Activated CD4-positive, alpha-beta T cell treated with anti-CD3 and anti-CD28 coated beads for 36 hours (primary cell): Measurements from ENCODE around the gene MCC. TPM values are rescaled to one million over a fixed set of nuclear protein-coding genes. Genes with fewer than 3 reads are reported as not detected.

ENCODE experiments used
- ATAC-seq: fragments of 200-7000 bp; cut with Tn5 transposase; one replicate; pipeline ENCODE4 v1.10.0; 2021; ENCODE audit warnings: mild to moderate bottlenecking, moderate library complexity
- CTCF ChIA-PET: fragments of 350-600 bp; sonication (Branson Sonifier 250); formaldehyde crosslinking; loops from one replicate; lab custom pipeline; 2021; ENCODE audit warnings: antibody characterized with exemption; lab: Charles Lee
- POLR2A ChIA-PET: fragments of 350-600 bp; sonication (Branson Sonifier 250); formaldehyde crosslinking; loops from one replicate; lab custom pipeline; 2021; ENCODE audit warnings: antibody characterized with exemption, inconsistent platforms; lab: Charles Lee
- DNase-seq: peaks from one replicate; pipeline ENCODE4 v3.0.0-alpha.2; 2020
- H3K27ac Mint-ChIP-seq: one replicate; pipeline ENCODE4 v1.8.0; 2021; ENCODE audit warnings: mixed read lengths
- H3K27me3 Mint-ChIP-seq: one replicate; pipeline ENCODE4 v1.8.0; 2021; ENCODE audit warnings: mixed read lengths
- H3K36me3 Mint-ChIP-seq: one replicate; pipeline ENCODE4 v1.8.0; 2021; ENCODE audit warnings: low read depth, mixed read lengths
- H3K4me1 Mint-ChIP-seq: one replicate; pipeline ENCODE4 v1.8.0; 2021; ENCODE audit warnings: mixed read lengths
- H3K4me3 Mint-ChIP-seq: one replicate; pipeline ENCODE4 v1.8.0; 2021; ENCODE audit warnings: mild to moderate bottlenecking, moderate library complexity, mixed read lengths
- H3K9me3 Mint-ChIP-seq: one replicate; pipeline ENCODE4 v1.8.0; 2021; ENCODE audit warnings: low read depth, mixed read lengths
- intact Hi-C, 2 experiments: fragments of 100-400 bp; cut with DNase I in 1 of 2; cut with micrococcal nuclease in 1 of 2; formaldehyde crosslinking; loops; one replicate each; pipeline versions ENCODE4 v1.14.2 to v1.15.1; 2022 to 2024; cut with DNase I, micrococcal nuclease
- total RNA-seq, 2 experiments: library from RNA; stranded (reverse); gene quantifications; one replicate each; pipeline ENCODE4 v1.2.3, GENCODE V29; 2021

Gene MCC
- total RNA-seq, 2 experiments from 2014 or later: 1.9 to 2.4 TPM

DNA sequence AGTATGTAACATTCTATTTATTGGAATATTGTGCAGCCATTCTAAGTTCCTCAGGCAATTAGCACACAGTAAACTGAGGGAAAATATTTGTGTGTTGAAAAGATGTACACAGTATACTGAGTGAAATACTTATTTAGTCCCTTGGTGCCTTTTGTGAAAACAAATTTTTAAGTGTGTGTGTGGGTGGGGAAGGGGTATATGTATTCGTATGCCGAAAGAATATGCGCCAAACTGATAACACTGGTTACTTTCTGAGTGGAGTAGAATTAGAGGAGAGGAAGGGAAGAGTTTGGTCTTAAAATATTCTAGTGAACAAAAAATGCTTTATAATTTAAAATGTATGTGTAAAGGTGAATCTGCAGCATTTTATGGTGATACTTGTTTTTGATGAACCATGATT, 508.5 kb downstream of the MCC start:
- POLR2A ChIA-PET: interaction anchor here (0.5 to 0.6 kb wide), 2 partner anchors 163 to 290 kb away, joined by 4 to 5 read pairs; no protein-coding TSS in a partner anchor

DNA sequence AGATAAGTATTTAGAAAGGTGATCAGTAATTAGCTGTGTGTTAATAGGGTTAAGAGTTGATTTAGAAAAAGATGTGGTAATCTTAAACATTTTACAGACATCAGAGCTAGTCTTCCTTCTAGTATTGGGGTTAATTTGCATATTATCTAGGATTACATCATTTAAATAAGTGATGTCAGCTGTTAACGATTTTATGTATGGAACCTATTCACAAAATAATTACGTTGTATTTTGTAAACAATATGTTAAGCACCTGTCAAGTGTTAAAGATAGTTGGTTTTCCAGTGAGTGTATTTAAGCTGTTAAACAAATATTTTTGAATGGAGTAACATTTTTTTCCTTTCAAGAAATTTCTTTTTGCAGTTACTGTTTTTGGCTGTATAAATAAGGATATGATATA, 509.4 kb downstream of the MCC start:
- intact Hi-C loops: loop anchor here (5.0 kb wide), 3 partner anchors 272 to 1887 kb away; partner anchors contain the start of gene WDR36 (in 1 of the 2)
- Mint-ChIP-seq H3K27ac (peak overlapping the region; percentile 98), H3K27me3 (no peaks in the 10 kb centered on the region), H3K4me3 (peak overlapping the region; percentile 99), H3K36me3 (peaks cover 23% of the 10 kb centered on the region), H3K4me1 (peaks cover 54% of the 10 kb centered on the region), H3K9me3 (no peaks in the 10 kb centered on the region)
- ATAC-seq (no peak), DNase-seq (no peak)
- CTCF ChIA-PET: interaction anchor here (0.6 to 3.2 kb wide), 9 partner anchors 8 to 298 kb away, joined by 3 to 32 read pairs (median 3); no protein-coding TSS in a partner anchor
- POLR2A ChIA-PET: interaction anchor here (0.6 to 0.7 kb wide), 2 partner anchors 71 to 162 kb away, joined by 3 to 4 read pairs; no protein-coding TSS in a partner anchor

More for the DNA sequence above, 508.5 kb downstream of the MCC start:
- no peak for DNase-seq
- Mint-ChIP-seq H3K36me3 (peaks cover 26% of the 10 kb centered on the region), H3K9me3 (no peaks in the 10 kb centered on the region), H3K4me3 (peak overlapping the region; percentile 68), H3K4me1 (peaks cover 61% of the 10 kb centered on the region), H3K27me3 (no peaks in the 10 kb centered on the region), H3K27ac (peak overlapping the region; percentile 83)
- CTCF ChIA-PET: interaction anchor here (1.0 to 3.2 kb wide), 4 partner anchors 10 to 19 kb away, joined by 3 to 32 read pairs (median 5); no protein-coding TSS in a partner anchor
- intact Hi-C loops: loop anchor here (5.0 kb wide), 3 partner anchors 272 to 1887 kb away; partner anchors contain the start of gene WDR36 (in 1 of the 2)
- no peak for ATAC-seq

DNA sequence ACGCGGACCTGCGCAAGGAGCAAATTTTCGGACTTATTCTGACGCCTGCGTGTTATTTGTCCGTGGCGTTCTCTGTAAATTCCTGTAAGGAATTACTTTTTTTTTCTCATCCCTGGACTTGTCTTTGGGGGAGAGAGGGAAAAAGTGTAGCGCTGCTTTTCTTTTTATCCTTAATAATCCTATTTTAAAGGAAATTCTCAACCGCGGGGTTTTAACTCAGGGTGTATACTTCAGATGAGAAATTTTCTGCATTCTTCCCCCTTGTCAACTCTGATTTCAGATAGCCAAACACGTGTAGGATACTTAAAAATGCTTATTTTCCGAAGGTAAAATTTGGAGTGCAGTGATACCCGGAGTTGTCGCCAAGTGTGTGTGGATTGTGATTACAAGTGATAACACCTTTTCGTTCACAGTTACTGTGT, 510.8 kb downstream of the MCC start:
- Mint-ChIP-seq H3K36me3 (peaks cover 18% of the 10 kb centered on the region), H3K27me3 (no peaks in the 10 kb centered on the region), H3K4me1 (peaks cover 44% of the 10 kb centered on the region), H3K27ac (peak overlapping the region; percentile 98), H3K9me3 (no peaks in the 10 kb centered on the region), H3K4me3 (peak overlapping the region; percentile 99)
- POLR2A ChIA-PET: no interaction called here
- DNase-seq: no peak
- CTCF ChIA-PET: no interaction called here
- intact Hi-C loops: loop anchor here (1.0 to 5.0 kb wide), 6 partner anchors 55 to 1885 kb away; partner anchors contain the start of genes REEP5 (in 1 of the 2), SRP19 (in 1 of the 2), WDR36 (in 1 of the 2) and YTHDC2 (in 1 of the 2)
- no peak for ATAC-seq

DNA sequence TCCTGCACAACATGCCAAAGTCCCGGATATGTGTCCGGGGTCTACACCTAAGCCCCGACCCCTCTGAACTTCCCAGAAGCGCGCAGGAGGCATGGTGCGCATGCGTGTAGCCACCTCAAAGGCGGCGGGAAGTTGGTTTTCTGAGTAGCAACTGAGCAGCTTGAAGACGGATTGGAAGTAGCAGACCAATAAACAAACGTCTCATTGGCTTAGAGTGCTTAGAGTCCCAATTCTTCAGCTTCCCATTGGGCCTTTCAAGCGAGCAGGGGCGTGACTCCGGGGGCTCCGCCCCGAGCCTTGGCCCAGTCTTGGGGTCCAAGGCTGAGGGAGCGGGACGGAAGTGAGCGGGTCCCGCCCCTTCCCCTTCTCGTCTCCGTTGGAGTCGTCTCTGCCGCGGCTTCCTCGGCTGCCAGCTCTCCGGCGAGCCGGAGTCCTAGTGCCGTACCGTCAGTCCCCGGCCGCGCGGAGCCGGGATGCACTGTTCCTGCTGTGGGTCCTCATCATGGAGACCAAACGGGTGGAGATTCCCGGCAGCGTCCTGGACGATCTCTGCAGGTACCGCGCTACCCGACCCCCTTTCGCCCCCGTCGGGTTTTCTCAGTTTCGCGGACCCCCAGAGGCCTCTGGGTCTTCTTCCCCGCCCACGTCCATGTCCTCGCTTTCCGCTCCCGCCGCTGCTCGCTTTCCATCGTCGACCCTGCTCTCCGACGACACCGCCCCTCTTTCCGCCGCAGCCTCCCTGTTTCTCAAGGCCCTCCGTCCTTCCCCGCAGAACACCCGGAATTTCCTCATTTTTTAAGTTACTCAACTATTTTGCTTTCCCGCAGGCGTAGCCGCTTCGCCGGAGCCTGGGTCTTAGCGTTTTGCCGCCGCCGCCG, 511.6 kb downstream of the MCC start, which contains the start of gene DCP2:
TSS of gene DCP2 (plus strand) at position 367 of the 878 bp plus-strand sequence. CDS start at position 503, 136 bp downstream.
- intact Hi-C loops: loop anchor here (1.0 to 5.0 kb wide), 11 partner anchors 12 to 1884 kb away; partner anchors contain the start of genes REEP5 (in 2 of the 2), SRP19 (in 2 of the 2), YTHDC2 (in 2 of the 2) and WDR36 (in 1 of the 2)
- DNase-seq: peak; percentile 96
- Mint-ChIP-seq H3K4me3 (peak within 1 kb of the TSS; percentile 99), H3K27me3 (no peaks in the 10 kb centered on the region), H3K36me3 (peaks cover 14% of the 10 kb centered on the region), H3K27ac (peak within 1 kb of the TSS; percentile 98), H3K4me1 (peaks cover 39% of the 10 kb centered on the region), H3K9me3 (no peaks in the 10 kb centered on the region)
- POLR2A ChIA-PET: interaction anchor here (0.7 to 1.4 kb wide), 8 partner anchors 8 to 537 kb away, joined by 3 to 7 read pairs (median 4); partner anchors contain the start of genes SRP19 and YTHDC2
- ATAC-seq: peak; percentile 94
- CTCF ChIA-PET: interaction anchor here (0.5 to 1.5 kb wide), 8 partner anchors 10 to 55 kb away, joined by 3 to 9 read pairs (median 4); partner anchors contain the start of gene REEP5

DNA sequence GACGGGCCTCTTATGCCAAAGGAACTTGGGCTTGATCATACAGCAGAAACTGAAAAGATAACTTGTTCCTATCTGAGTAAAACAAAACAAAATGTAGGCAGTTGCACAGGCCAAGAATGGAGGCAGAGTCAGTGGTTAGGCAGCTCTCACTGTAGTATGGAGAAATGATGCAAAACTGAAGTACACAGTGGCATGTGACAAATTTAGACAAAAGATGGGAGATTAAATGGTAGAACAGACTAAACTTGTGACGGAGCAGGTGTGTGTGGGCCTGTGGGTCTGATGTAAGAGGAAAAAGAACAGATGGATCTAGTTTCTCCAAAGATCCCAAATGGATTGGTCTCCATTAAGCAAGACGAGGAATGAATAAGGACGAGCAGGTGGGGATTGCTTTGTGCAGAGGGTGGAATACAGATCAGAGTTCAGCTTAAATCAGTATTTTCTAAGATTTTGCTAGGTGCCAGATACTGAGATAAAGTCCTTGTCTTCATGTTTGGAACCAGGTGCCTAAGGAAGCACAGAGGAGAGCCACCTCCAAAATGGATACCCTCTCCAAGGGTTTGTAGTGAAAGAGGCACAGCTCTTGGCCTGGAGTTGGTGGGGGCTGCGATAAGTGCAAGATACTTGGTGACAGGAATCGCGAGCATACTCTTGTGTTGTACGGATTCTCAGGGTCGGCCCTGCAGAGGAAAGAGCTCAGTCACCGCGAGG, 512.4 kb downstream of the MCC start:
- H3K4me3 Mint-ChIP-seq: peak overlapping the region; percentile 99
- DNase-seq: peak; percentile 38
- peak; percentile 42 for ATAC-seq

DNA sequence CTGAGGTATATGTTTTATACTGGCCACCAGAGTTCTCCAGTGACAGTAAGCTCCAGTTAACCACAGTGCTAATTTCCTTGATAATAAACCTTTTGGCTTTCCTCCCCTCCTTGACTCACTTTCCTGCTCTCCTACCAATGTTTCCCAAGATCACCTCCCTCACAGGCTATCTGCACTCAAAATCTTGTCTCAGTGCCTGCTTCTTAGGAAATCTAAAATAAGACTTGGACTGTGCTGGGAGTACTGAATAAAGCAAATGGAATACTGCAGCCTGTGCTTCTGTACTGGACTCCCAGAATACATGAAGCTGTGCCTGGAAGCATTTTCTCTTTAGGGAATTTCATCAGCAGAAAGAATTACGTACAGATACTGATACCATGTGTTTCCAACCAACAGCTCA, 513.4 kb downstream of the MCC start:
- Mint-ChIP-seq H3K4me3 (no peak overlapping the region), H3K4me1 (peaks cover 28% of the 10 kb centered on the region), H3K27ac (peak overlapping the region; percentile 98), H3K27me3 (no peaks in the 10 kb centered on the region), H3K9me3 (no peaks in the 10 kb centered on the region), H3K36me3 (peaks cover 6% of the 10 kb centered on the region)
- ChIA-PET POLR2A (interaction anchor here (1.0 kb wide), 1 partner anchor 55 kb away, joined by 3 read pairs; no protein-coding TSS in a partner anchor), CTCF (interaction anchor here (0.6 to 2.2 kb wide), 5 partner anchors 10 to 97 kb away, joined by 3 to 5 read pairs (median 3); no protein-coding TSS in a partner anchor)
- no peak for DNase-seq
- intact Hi-C loops: loop anchor here (5.0 kb wide), 3 partner anchors 268 to 1883 kb away; partner anchors contain the start of gene WDR36 (in 1 of the 2)
- no peak for ATAC-seq

More for the DNA sequence above, 512.4 kb downstream of the MCC start:
- intact Hi-C loops: loop anchor here (1.0 to 5.0 kb wide), 11 partner anchors 12 to 1884 kb away; partner anchors contain the start of genes REEP5 (in 2 of the 2), YTHDC2 (in 2 of the 2), SRP19 (in 1 of the 2) and WDR36 (in 1 of the 2)
- POLR2A ChIA-PET: interaction anchor here (0.7 to 1.4 kb wide), 9 partner anchors 9 to 538 kb away, joined by 3 to 7 read pairs (median 4); partner anchors contain the start of genes SRP19 and YTHDC2
- peaks cover 34% of the 10 kb centered on the region for H3K4me1 Mint-ChIP-seq
- H3K27me3 Mint-ChIP-seq: no peaks in the 10 kb centered on the region
- no peaks in the 10 kb centered on the region for H3K9me3 Mint-ChIP-seq
- peaks cover 9% of the 10 kb centered on the region for H3K36me3 Mint-ChIP-seq
- CTCF ChIA-PET: interaction anchor here (0.5 to 1.5 kb wide), 9 partner anchors 9 to 381 kb away, joined by 3 to 9 read pairs (median 4); partner anchors contain the start of gene REEP5
- H3K27ac Mint-ChIP-seq: peak overlapping the region; percentile 98

DNA sequence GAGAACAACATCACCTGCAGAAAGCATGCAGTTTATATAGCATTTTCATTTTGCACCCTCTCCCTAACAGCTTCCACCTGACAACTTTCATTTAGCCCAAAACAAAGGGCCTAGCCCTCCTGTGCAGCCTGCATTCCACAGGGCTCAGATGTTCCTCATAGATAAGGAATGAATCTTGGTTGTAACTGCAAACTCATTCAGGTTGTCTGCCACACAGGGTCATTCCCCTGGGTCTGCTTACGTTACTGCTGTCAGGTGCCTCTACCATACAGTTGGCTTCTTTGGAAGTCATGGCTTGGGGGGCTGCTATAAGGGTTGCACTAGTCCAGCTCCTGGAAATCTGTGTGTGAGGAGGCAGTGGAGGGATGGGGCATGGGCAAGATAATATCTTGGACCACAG, 514.3 kb downstream of the MCC start:
- Mint-ChIP-seq H3K27ac (no peak overlapping the region), H3K27me3 (no peaks in the 10 kb centered on the region), H3K4me3 (no peak overlapping the region), H3K4me1 (peaks cover 28% of the 10 kb centered on the region), H3K9me3 (no peaks in the 10 kb centered on the region), H3K36me3 (peaks cover 6% of the 10 kb centered on the region)
- DNase-seq: no peak
- intact Hi-C loops: no loop called here
- POLR2A ChIA-PET: interaction anchor here (1.0 kb wide), 1 partner anchor 54 kb away, joined by 3 read pairs; no protein-coding TSS in a partner anchor
- ATAC-seq: no peak
- CTCF ChIA-PET: interaction anchor here (0.6 to 2.2 kb wide), 7 partner anchors 9 to 1441 kb away, joined by 3 to 5 read pairs (median 3); partner anchors contain the start of gene YTHDC2

DNA sequence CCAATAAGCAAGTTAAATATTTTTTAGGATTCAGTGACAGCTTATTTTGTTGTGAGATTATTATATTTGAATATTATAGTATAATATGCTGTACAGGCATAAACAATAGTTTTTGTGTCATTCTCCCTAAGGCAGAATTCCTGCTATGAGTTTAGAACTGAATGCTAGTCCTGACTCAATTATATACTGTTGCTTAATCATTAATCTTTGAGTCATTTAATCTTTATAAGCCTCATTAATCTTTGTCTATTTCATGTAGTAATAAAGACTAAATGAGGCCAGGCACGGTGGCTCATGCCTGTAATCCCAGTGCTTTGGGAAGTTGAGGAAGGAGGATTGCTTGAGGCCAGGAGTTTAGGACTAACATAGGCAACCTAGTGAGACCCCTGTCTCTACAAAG, 515.2 kb downstream of the MCC start:
- CTCF ChIA-PET: interaction anchor here (0.7 kb wide), 1 partner anchor 1440 kb away, joined by 4 read pairs; no protein-coding TSS in a partner anchor

More for the DNA sequence above, 515.2 kb downstream of the MCC start:
- Mint-ChIP-seq H3K27me3 (no peaks in the 10 kb centered on the region), H3K4me3 (no peak overlapping the region), H3K27ac (no peak overlapping the region), H3K36me3 (peaks cover 3% of the 10 kb centered on the region), H3K4me1 (peaks cover 22% of the 10 kb centered on the region), H3K9me3 (no peaks in the 10 kb centered on the region)
- DNase-seq (no peak), ATAC-seq (no peak)
- intact Hi-C loops: no loop called here
- POLR2A ChIA-PET: no interaction called here
